LNCAP (cell line): ENCODE results near the gene PRR15L.

ENCODE experiments used
- TF ChIP-seq, protein P1 (sequence below): fragments of 450-650 bp; IDR thresholded peaks from 2 replicates; pipeline ENCODE4 v1.5.1; 2017; ENCODE audit warnings: mild to moderate bottlenecking

The PRR15L gene

DNA sequence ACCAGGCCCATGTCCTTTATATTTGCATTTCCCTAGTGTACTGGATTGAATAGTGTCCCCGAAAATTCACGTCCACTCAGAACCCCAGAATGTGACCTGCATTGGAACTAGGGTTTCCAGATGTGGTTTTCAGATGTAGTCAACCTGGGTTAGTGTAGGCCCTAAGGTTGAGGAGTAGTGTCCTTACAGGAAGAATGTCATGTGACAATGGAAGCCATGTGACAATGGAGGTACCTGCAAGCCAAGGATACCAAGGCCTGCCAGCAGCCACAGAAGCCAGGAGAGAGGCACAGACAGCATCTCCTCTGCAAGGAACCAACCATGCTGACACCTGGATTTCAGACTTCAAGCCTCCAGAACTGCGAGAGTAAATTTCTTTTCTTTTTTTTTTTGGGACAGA, 5.2 kb upstream of the PRR15L start:
- TF ChIP-seq, protein P1, sequence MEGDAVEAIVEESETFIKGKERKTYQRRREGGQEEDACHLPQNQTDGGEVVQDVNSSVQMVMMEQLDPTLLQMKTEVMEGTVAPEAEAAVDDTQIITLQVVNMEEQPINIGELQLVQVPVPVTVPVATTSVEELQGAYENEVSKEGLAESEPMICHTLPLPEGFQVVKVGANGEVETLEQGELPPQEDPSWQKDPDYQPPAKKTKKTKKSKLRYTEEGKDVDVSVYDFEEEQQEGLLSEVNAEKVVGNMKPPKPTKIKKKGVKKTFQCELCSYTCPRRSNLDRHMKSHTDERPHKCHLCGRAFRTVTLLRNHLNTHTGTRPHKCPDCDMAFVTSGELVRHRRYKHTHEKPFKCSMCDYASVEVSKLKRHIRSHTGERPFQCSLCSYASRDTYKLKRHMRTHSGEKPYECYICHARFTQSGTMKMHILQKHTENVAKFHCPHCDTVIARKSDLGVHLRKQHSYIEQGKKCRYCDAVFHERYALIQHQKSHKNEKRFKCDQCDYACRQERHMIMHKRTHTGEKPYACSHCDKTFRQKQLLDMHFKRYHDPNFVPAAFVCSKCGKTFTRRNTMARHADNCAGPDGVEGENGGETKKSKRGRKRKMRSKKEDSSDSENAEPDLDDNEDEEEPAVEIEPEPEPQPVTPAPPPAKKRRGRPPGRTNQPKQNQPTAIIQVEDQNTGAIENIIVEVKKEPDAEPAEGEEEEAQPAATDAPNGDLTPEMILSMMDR: no peak

DNA sequence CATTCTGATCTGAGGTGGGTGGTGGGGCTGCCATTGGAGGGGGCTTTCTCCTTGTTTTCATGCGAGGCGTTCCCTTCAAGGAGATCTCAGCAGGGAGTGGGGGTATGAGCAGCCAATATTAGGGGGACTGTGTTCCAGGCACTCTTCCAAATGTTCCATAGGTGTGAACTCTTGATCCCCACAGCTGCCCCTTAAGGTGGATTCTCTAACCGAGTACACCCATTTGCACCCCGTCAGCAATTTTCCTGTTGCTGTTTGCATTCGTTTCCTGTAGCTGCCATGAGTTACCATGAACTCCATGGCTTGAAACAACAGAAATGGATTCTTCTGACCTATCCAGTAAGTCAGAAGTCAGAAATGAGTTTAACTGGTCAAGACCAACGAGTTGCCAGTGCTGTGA, 3.7 kb upstream of the PRR15L start:
- TF ChIP-seq, protein P1: no peak

DNA sequence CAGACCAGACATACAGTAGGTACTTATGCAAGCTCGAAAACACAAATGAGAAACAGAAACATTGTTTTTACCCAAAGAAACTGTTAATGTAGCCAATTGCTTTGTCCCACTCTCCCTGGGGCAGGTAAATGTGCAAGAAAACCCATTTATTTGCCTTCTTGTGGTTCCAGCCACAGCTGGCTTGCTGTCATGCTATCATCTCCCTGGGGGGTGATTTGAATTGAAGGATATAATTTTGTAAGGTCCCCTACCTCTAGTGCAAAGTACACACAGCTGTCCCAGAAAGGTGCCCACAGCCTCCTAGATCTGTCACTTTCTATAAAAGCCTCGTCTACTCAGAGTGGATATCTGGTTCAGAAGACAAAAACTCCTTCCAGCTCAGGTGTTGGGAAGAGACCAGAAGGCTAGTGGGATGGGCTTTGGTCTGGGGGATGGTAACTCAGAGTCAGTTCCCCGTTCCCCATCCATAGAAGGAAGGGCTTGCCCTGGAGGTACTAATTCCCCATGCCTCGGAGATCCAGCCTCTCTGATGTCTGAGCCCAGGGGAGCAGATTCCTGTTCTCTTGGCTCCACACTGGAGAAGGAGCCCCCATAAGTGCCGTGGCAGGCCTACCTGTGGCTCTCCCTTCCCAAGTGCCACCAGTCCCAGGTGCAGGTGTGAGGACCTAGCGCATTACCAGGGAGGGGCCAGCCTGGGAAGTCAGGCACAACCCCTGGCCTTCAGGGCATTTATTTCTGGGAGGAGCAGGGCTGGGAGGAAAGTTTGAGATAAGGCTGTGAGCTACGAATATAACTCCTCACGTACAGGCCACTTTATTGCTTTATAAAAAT, 2.4 kb upstream of the PRR15L start:
- TF ChIP-seq, protein P1: no peak

DNA sequence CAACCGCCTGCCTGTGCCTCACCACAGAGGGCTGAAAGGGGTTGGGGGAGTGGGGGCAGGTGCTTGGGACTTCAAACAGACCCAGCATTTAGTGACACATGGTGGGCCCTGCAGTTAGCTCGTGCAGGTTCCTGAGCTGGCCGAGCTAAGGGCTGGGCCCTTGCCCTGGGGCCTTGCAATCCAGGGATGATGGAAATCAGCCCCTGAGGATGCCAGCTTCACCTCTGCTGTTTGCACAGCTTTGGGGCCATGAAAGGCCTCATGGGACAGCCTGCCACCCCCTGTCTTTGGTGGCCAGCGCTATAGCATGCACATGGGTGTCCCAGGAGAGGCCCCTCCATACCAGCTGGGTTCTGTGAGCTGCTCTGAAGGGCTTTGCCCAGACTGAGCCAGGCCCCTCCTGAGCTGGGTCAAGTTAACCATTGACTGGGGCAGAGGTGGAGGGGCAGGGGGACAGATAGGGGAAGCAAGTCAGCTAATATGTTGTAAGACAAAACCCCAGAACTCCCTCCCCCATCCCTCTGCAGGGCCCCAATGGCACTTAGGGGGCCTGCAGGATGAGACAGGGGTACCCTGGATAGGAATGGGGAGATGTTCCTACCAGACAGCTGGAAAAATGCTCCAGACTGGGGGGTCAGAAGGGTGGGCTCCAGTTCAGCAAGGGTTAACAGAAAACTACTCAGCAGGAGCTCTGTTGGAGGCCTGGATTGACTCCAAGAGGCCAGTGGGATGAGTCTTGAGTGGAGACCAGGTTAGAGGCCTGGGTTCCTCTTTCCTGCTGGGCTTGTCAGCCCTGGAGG, 692 bp downstream of the PRR15L start:
- TF ChIP-seq, protein P1: no peak

DNA sequence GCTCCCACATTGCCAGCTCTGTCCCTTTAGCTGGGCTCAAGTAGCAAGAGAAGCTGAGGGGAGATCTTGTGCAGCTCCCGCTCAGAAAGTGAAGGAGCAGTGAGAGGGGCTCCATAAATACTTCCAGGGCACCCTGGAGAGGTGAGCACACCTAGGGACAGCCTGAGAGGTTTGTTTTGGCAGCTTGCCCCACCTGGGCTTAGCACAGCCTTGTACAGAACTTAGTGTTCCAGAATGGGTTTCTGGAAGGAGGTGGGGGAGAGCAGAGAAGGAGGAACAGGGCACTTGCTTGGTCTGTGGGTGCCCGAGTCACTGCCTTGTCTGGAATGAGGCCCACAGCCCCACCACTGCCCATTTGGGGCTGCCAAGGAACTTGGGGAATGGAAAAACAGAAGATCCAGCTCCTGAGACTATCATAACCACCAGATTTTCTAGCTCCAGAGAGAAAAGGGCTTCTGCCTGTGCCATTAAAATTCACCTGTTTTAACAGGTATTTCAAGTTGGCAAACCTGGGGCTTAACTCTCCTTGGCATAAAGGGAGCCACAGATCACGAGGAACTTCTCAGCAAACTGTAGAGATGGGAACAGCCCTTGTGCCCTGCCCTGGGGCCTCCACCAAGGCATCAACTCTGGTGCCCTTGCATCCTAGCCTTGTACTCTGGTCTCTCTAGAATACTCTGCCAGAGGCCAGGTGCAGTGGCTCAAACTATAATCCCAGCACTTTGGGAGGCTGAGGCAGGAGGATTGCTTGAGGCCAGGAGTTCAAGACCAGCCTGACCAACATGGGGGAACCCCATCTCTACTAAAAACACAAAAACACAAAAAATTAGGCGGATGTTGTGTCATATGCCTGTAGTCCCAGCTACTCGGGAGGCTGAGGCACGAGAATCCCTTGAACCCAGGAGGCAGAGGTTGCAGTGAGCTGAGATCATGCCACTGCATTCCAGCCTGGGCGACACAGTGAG, 1.9 kb downstream of the PRR15L start:
- TF ChIP-seq, protein P1: no peak

DNA sequence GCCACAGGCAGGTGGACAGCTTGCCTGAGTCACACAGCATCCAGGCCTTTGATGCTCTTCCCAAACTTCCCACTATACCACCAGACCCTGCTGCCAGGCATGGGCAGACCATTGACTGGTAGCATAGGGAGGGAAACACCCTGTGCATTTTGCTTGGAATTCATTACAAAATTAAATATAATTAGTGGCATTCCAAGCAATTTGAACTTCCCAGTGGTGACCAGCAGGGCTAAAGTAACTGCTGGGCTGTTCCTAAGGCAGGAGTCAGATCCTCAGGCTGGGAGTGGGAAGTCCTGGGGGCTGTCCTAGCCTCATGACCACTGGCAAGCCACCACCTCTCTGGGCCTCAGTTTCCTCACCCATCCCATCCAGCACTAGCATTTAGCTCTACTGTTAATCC, 3.8 kb downstream of the PRR15L start:
- TF ChIP-seq, protein P1: no peak
